Progenitor cell of endocrine pancreas (in vitro differentiated cells): ENCODE measurements around the gene CALML4. TPM values are rescaled to one million over a fixed set of nuclear protein-coding genes. Genes with fewer than 3 reads are reported as not detected.
A peak's percentile ranks its signal among the peaks of the same experiment; 100 is the strongest.

ENCODE experiments used
- DNase-seq: peaks from one replicate; pipeline ENCODE4 v3.0.0; 2021; ENCODE audit warnings: low spot score; ENCODE audit not compliant: unreplicated experiment
- H3K27ac Mint-ChIP-seq: 2 replicates; pipeline ENCODE4 v1.8.0; 2021; ENCODE audit warnings: mild to moderate bottlenecking, moderate library complexity, mixed read lengths
- H3K27me3 Mint-ChIP-seq: 2 replicates; pipeline ENCODE4 v1.8.0; 2021; ENCODE audit warnings: mixed read lengths
- H3K36me3 Mint-ChIP-seq: 2 replicates; pipeline ENCODE4 v1.8.0; 2022; ENCODE audit warnings: mixed read lengths; ENCODE audit not compliant: insufficient read depth
- H3K4me1 Mint-ChIP-seq: 2 replicates; pipeline ENCODE4 v1.8.0; 2021; ENCODE audit warnings: low read depth, mixed read lengths
- H3K4me3 Mint-ChIP-seq: 2 replicates; pipeline ENCODE4 v1.8.0; 2021; ENCODE audit warnings: low read depth, mild to moderate bottlenecking, moderate library complexity, mixed read lengths
- H3K9me3 Mint-ChIP-seq: 2 replicates; pipeline ENCODE4 v1.8.0; 2021; ENCODE audit warnings: low read depth, mixed read lengths
- CTCF ChIP-seq: fragments of 200-600 bp; sonication (generic); IDR thresholded peaks from one replicate; pipeline ENCODE4 v1.5.0; 2021; ENCODE audit warnings: antibody characterized with exemption, mild to moderate bottlenecking; ENCODE audit not compliant: unreplicated experiment
- total RNA-seq: library from RNA; stranded (reverse); gene quantifications from 2 replicates; pipeline ENCODE4 v1.2.1, GENCODE V29; 2021

CALML4 gene
- total RNA-seq, 1 donor from 2014 or later = 9.7 TPM

GRCh38 chr15:68148039-68148438 lies 57.1 kb downstream of the CALML4 start:
- peak overlapping the region; percentile 59 for H3K27ac Mint-ChIP-seq

GRCh38 chr15:68145706-68146105 lies 59.4 kb downstream of the CALML4 start:
- H3K4me3 Mint-ChIP-seq = no peak overlapping the region
- TF ChIP-seq CTCF = no peak
- H3K9me3 Mint-ChIP-seq = no peaks in the 10 kb centered on the region
- H3K4me1 Mint-ChIP-seq = peaks cover 14% of the 10 kb centered on the region
- H3K27me3 Mint-ChIP-seq = no peaks in the 10 kb centered on the region
- H3K36me3 Mint-ChIP-seq = peaks cover 13% of the 10 kb centered on the region
- DNase-seq = no peak
- peak overlapping the region; percentile 2 for H3K27ac Mint-ChIP-seq

More at GRCh38 chr15:68148039-68148438, 57.1 kb downstream of the CALML4 start:
- no peak for TF ChIP-seq CTCF
- Mint-ChIP-seq H3K4me3 (no peak overlapping the region), H3K9me3 (no peaks in the 10 kb centered on the region), H3K27me3 (no peaks in the 10 kb centered on the region), H3K36me3 (peaks cover 17% of the 10 kb centered on the region), H3K4me1 (peaks cover 9% of the 10 kb centered on the region)
- DNase-seq = no peak

- H3K27me3 Mint-ChIP-seq = no peaks in the 10 kb centered on the region
- H3K4me1 Mint-ChIP-seq = peaks cover 17% of the 10 kb centered on the region
- TF ChIP-seq CTCF = no peak
- H3K36me3 Mint-ChIP-seq = peaks cover 12% of the 10 kb centered on the region
- H3K4me3 Mint-ChIP-seq = no peak overlapping the region
- no peak overlapping the region for H3K27ac Mint-ChIP-seq
- no peak for DNase-seq
- no peaks in the 10 kb centered on the region for H3K9me3 Mint-ChIP-seq
These were observed 61.3 kb downstream of the CALML4 start for GRCh38 chr15:68143785-68144184.

- H3K9me3 Mint-ChIP-seq = no peaks in the 10 kb centered on the region
- no peaks in the 10 kb centered on the region for H3K27me3 Mint-ChIP-seq
- TF ChIP-seq CTCF = no peak
- H3K27ac Mint-ChIP-seq = no peak overlapping the region
- peaks cover 12% of the 10 kb centered on the region for H3K36me3 Mint-ChIP-seq
- DNase-seq = no peak
- no peak overlapping the region for H3K4me3 Mint-ChIP-seq
- H3K4me1 Mint-ChIP-seq = peaks cover 18% of the 10 kb centered on the region
These were observed 62.0 kb downstream of the CALML4 start for GRCh38 chr15:68143129-68143528.

Other genes with a start within 250 kb of the CALML4 start
- 71.4 and 71.6 TPM in 2 replicates for gene PIAS1, start 151.0 kb downstream of the CALML4 start, total RNA-seq
- gene CLN6, start 24.4 kb upstream of the CALML4 start, total RNA-seq = 46.6 and 48.4 TPM in 2 replicates
- gene FEM1B, start 72.4 kb upstream of the CALML4 start, total RNA-seq = 45.9 and 50.5 TPM in 2 replicates
- gene ITGA11, start 226.8 kb upstream of the CALML4 start, total RNA-seq = not detected in 2 replicates